ENCODE data around the gene ZNF587B. TPM values are rescaled to one million over a fixed set of nuclear protein-coding genes. Genes with fewer than 3 reads are reported as not detected.
A peak's percentile ranks its signal among the peaks of the same experiment; 100 is the strongest.

ZNF587B gene
- total and polyA plus RNA-seq, 2 donors (not counting 1 experiment from before 2014, with no cell fraction given): 6.5 to 12.4 TPM

DNA sequence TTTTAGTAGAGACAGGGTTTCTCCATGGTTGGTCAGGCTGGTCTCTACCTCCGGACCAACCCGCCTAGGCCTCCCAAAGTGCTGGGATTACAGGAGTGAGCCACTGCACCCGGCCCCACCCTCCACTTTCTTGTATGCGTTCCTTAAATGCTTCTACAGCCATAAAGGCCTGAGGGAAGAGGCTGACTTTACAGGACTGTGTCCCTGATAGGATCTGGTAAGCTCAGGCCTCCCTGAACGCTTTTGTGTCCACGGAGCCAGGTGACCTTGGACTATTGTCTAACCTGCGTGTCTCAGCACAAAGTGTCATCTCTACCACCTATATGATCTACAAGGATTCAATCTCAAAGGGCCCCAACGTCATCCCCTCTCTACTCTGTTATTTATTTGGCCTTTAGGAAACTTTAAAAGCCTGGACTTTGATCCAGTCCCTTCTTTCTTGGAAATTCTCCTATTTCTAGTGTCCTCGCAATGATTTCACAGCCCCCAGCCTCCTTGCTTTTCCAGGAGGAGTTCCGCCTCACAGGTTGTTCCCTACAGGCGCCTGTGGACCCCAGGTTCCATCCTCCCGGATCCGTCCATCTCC is 16.1 kb upstream of the ZNF587B start:
- no peak for TF ChIP-seq EZH2 (IDR thresholded peaks at IDR 0.05; ENCODE audit: low read length, missing control alignments)
- TF ChIP-seq, protein P1, sequence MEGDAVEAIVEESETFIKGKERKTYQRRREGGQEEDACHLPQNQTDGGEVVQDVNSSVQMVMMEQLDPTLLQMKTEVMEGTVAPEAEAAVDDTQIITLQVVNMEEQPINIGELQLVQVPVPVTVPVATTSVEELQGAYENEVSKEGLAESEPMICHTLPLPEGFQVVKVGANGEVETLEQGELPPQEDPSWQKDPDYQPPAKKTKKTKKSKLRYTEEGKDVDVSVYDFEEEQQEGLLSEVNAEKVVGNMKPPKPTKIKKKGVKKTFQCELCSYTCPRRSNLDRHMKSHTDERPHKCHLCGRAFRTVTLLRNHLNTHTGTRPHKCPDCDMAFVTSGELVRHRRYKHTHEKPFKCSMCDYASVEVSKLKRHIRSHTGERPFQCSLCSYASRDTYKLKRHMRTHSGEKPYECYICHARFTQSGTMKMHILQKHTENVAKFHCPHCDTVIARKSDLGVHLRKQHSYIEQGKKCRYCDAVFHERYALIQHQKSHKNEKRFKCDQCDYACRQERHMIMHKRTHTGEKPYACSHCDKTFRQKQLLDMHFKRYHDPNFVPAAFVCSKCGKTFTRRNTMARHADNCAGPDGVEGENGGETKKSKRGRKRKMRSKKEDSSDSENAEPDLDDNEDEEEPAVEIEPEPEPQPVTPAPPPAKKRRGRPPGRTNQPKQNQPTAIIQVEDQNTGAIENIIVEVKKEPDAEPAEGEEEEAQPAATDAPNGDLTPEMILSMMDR (conservative IDR thresholded peaks at IDR 0.05 in 1 of 2, IDR thresholded peaks at IDR 0.05 in 1 of 2; ENCODE audit: low read depth in 1 of 2, low read length in 2 of 2): no peak
- Histone ChIP-seq H3K9me3 (ENCODE audit: control insufficient read depth, insufficient read depth, low read depth, low read length) (no peaks in the 10 kb centered on the region), H3K4me3 (replicated peaks in 1 of 4; ENCODE audit: control extremely low read depth in 1 of 4, insufficient read depth in 1 of 4, low read depth in 3 of 4, low read length in 4 of 4) (peak overlapping the region; percentile 70 to 87 (median 78)), H3K27ac (ENCODE audit: insufficient read depth, low read length) (peak overlapping the region; percentile 50), H3K9ac (ENCODE audit: insufficient read depth, low read length) (peak overlapping the region; percentile 70), H3K4me2 (ENCODE audit: extremely low read depth, insufficient read depth, low read length) (peak overlapping the region; percentile 97), H4K20me1 (ENCODE audit: control insufficient read depth, extremely low read depth, insufficient read depth, low read length) (no peaks in the 10 kb centered on the region), H3K79me2 (ENCODE audit: control insufficient read depth, insufficient read depth, low read length) (peaks cover 5% of the 10 kb centered on the region), H3K27me3 (ENCODE audit: control insufficient read depth, insufficient read depth, low read length) (no peaks in the 10 kb centered on the region), H3K4me1 (ENCODE audit: control insufficient read depth, extremely low read depth, insufficient read depth, low read length) (peaks cover 3% of the 10 kb centered on the region), H3K36me3 (ENCODE audit: control insufficient read depth, insufficient read depth, low read length) (peaks cover 2% of the 10 kb centered on the region), H2AFZ (ENCODE audit: low read length) (peak overlapping the region; percentile 84)
- DNase-seq (ENCODE audit: low read depth in 2 of 2): no peak

DNA sequence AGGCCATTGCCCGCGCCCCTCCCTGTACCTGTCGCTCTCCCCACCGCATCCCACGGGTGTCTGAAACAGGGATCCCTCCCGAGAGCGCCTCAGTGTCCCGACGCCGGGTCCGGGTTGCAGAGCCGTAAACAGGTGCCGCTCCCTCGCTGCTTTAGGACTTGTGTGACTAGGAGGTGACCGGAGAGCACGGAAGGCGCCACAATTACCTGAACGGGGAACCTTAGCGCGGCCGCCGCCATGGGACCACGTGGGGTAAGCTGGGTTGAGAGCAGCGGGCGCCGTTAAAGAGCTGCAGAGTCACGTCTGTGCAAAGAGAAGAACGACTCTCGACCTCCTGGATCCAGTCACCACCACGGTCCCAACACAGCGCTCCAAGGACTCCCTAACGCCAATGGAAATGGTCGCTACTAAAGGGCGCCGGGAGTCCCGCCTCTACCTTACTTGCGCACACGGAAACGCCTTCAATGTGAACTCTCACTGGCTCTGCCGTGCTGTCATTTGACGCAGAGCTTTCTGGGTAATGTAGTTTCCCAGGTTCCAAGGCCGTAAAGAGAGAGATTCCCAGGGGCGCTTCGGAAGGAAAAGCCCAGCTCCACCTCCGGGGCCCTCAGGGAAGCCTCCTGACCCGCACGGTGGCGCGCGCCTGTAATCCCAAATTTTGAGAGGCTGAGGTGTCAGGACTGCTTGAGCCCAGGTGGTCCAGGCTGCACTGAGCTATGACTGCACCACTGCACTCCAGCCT is 15.4 kb upstream of the ZNF587B start, which contains the start of gene ZNF552:
TSS of gene ZNF552 (minus strand) at position 409 of the 742 bp plus-strand sequence. CDS start at position 239, 170 bp downstream.
- peaks cover 3% of the 10 kb centered on the region for H3K4me1 ChIP-seq (ENCODE audit: control insufficient read depth, extremely low read depth, insufficient read depth, low read length)
- peak within 1 kb of the TSS; percentile 70 to 87 (median 78) for H3K4me3 ChIP-seq (replicated peaks in 1 of 4; ENCODE audit: control extremely low read depth in 1 of 4, insufficient read depth in 1 of 4, low read depth in 3 of 4, low read length in 4 of 4)
- peak within 1 kb of the TSS; percentile 97 for H3K4me2 ChIP-seq (ENCODE audit: extremely low read depth, insufficient read depth, low read length)
- peaks cover 6% of the 10 kb centered on the region for H3K79me2 ChIP-seq (ENCODE audit: control insufficient read depth, insufficient read depth, low read length)
- H3K36me3 ChIP-seq (ENCODE audit: control insufficient read depth, insufficient read depth, low read length): peaks cover 2% of the 10 kb centered on the region
- peak; percentile 92 to 94 for DNase-seq (ENCODE audit: low read depth in 2 of 2)
- no peaks in the 10 kb centered on the region for H3K9me3 ChIP-seq (ENCODE audit: control insufficient read depth, insufficient read depth, low read depth, low read length)
- TF ChIP-seq, protein P1 (conservative IDR thresholded peaks at IDR 0.05 in 1 of 2, IDR thresholded peaks at IDR 0.05 in 1 of 2; ENCODE audit: low read depth in 1 of 2, low read length in 2 of 2): no peak
- no peak for TF ChIP-seq EZH2 (IDR thresholded peaks at IDR 0.05; ENCODE audit: low read length, missing control alignments)
- H3K27me3 ChIP-seq (ENCODE audit: control insufficient read depth, insufficient read depth, low read length): no peaks in the 10 kb centered on the region
- peak within 1 kb of the TSS; percentile 50 for H3K27ac ChIP-seq (ENCODE audit: insufficient read depth, low read length)
- peak within 1 kb of the TSS; percentile 70 for H3K9ac ChIP-seq (ENCODE audit: insufficient read depth, low read length)
- no peaks in the 10 kb centered on the region for H4K20me1 ChIP-seq (ENCODE audit: control insufficient read depth, extremely low read depth, insufficient read depth, low read length)
- peak within 1 kb of the TSS; percentile 84 for H2AFZ ChIP-seq (ENCODE audit: low read length)

DNA sequence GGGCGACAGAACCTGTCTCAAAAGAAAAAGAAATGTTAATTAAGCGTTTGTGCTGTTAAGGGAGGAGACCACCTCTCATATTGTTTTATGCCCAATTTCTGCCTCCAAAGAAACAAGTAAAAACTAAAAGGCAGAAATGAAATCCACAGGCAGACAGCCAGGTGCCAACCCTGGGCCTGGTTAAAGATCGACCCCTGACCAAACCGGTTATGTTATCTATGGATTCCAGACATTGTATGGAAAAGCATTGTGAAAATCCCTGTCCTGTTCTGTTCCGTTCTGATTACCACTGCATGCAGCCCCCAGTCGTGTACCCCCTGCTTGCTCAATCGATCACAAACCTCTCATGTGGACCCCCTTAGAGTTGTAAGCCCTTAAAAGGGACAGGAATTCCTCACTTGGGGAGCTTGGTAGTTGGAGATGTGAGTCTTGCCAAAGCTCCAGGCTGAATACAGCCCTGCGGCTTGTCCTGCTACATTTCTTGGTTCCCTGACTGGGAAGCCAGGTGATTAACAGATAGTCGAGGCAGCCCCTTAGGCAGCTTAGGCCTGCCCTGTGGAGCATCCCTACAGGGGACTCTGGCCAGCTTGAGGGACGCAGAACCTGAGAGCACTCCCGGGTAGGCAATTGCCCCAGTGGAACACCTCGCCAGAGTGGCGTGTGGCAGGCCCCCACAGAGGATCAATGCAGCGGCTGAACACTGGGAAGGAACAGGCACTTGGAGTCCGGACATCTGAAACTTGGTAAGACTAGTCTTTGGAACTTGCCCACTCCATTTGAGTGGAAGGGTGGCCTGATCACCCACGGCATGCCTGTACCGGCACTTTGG is 14.6 kb upstream of the ZNF587B start:
- H3K36me3 ChIP-seq (ENCODE audit: control insufficient read depth, insufficient read depth, low read length): peaks cover 2% of the 10 kb centered on the region
- DNase-seq (ENCODE audit: low read depth in 2 of 2): no peak
- no peaks in the 10 kb centered on the region for H3K9me3 ChIP-seq (ENCODE audit: control insufficient read depth, insufficient read depth, low read depth, low read length)
- no peak overlapping the region for H3K9ac ChIP-seq (ENCODE audit: insufficient read depth, low read length)
- TF ChIP-seq EZH2 (IDR thresholded peaks at IDR 0.05; ENCODE audit: low read length, missing control alignments): no peak
- TF ChIP-seq, protein P1 (conservative IDR thresholded peaks at IDR 0.05 in 1 of 2, IDR thresholded peaks at IDR 0.05 in 1 of 2; ENCODE audit: low read depth in 1 of 2, low read length in 2 of 2): no peak
- peak overlapping the region; percentile 22 for H2AFZ ChIP-seq (ENCODE audit: low read length)
- H3K4me1 ChIP-seq (ENCODE audit: control insufficient read depth, extremely low read depth, insufficient read depth, low read length): peaks cover 3% of the 10 kb centered on the region
- H4K20me1 ChIP-seq (ENCODE audit: control insufficient read depth, extremely low read depth, insufficient read depth, low read length): no peaks in the 10 kb centered on the region
- no peak overlapping the region for H3K27ac ChIP-seq (ENCODE audit: insufficient read depth, low read length)
- H3K4me3 ChIP-seq (replicated peaks in 1 of 4; ENCODE audit: control extremely low read depth in 1 of 4, insufficient read depth in 1 of 4, low read depth in 3 of 4, low read length in 4 of 4): peak overlapping the region in 2 of 4 experiments; percentile 13 to 79
- H3K79me2 ChIP-seq (ENCODE audit: control insufficient read depth, insufficient read depth, low read length): peaks cover 14% of the 10 kb centered on the region
- H3K4me2 ChIP-seq (ENCODE audit: extremely low read depth, insufficient read depth, low read length): peak overlapping the region; percentile 73
- H3K27me3 ChIP-seq (ENCODE audit: control insufficient read depth, insufficient read depth, low read length): no peaks in the 10 kb centered on the region
